GM12878 (cell line): Measurements from ENCODE around the gene LHFPL3. TPM values are rescaled to one million over a fixed set of nuclear protein-coding genes. Genes with fewer than 3 reads are reported as not detected.

Experiments used
- ATAC-seq: fragments of 200-7000 bp; cut with Tn5 transposase; 3 replicates; pipeline ENCODE4 v1.9.1; 2020; ENCODE audit warnings: mild to moderate bottlenecking, moderate library complexity
- BruUV-seq: library from RNA; stranded (reverse); fragments of 400-500 nt; replicated peaks from 2 replicates; lab custom pipeline; 2021; lab: Mats Ljungman, UMichigan
- CTCF ChIA-PET: fragments of 300-600 bp; sonication (Branson Sonifier 250); formaldehyde crosslinking; extraction: SDS; loops from one replicate; lab custom pipeline; 2021; ENCODE audit warnings: inconsistent platforms; lab: Yijun Ruan, JAX
- POLR2A ChIA-PET: fragments of 350-600 bp; formaldehyde crosslinking; extraction: SDS; loops from one replicate; lab custom pipeline; 2021; ENCODE audit warnings: inconsistent platforms; lab: Charles Lee
- RAD21 ChIA-PET: fragments of 300-600 bp; sonication (Branson Sonifier 250); formaldehyde crosslinking; loops from one replicate; lab custom pipeline; 2023; ENCODE audit warnings: antibody characterized with exemption; ENCODE audit not compliant: unreplicated experiment; lab: Charles Lee
- SMC1A ChIA-PET: fragments of 300-600 bp; sonication (Branson Sonifier 250); formaldehyde crosslinking; loops from one replicate; lab custom pipeline; 2023; ENCODE audit not compliant: unreplicated experiment, uncharacterized antibody; lab: Charles Lee
- DNase-seq: peaks from one replicate; pipeline ENCODE4 v3.0.0-alpha.2; 2011; ENCODE audit warnings: low read depth, low spot score
- FAIRE-seq: peaks from 3 replicates; lab custom pipeline; 2011; peaks lifted over from hg19 to GRCh38; lab: Jason Lieb, UNC
- H2AFZ ChIP-seq: 2 replicates; pipeline ENCODE4 v1.6.0; 2011; ENCODE audit warnings: low read depth, low read length, control low read depth; ENCODE audit not compliant: control insufficient read depth
- H3K27ac ChIP-seq: 2 replicates; pipeline ENCODE4 v1.5.1; 2011; ENCODE audit warnings: control low read depth; ENCODE audit not compliant: control insufficient read depth, insufficient read depth
- H3K27me3 ChIP-seq, 2 experiments: replicated peaks in 1 of 2; 2 replicates each; pipeline versions ENCODE4 v1.6.0 to v1.6.1; 2011; ENCODE audit warnings: low read length in 1 of 2; ENCODE audit not compliant: control insufficient read depth in 2 of 2, insufficient read depth in 2 of 2
- H3K36me3 ChIP-seq, 2 experiments: 2 replicates each; pipeline ENCODE4 v1.5.1; 2011; ENCODE audit warnings: low read length in 1 of 2; ENCODE audit not compliant: control insufficient read depth in 2 of 2, insufficient read depth in 2 of 2
- H3K4me1 ChIP-seq: 2 replicates; pipeline ENCODE4 v1.6.1; 2011; ENCODE audit warnings: mild to moderate bottlenecking, low read length, moderate library complexity, mixed read lengths; ENCODE audit not compliant: control insufficient read depth, insufficient read depth
- H3K4me2 ChIP-seq: 2 replicates; pipeline ENCODE4 v1.6.0; 2011; ENCODE audit warnings: control low read depth; ENCODE audit not compliant: control insufficient read depth, insufficient read depth
- H3K4me3 ChIP-seq: fragments of 200-600 bp; sonication (generic); 2 replicates; pipeline ENCODE4 v1.5.1; 2016
- H3K79me2 ChIP-seq: 2 replicates; pipeline ENCODE4 v1.6.0; 2011; ENCODE audit warnings: low read length; ENCODE audit not compliant: control insufficient read depth, insufficient read depth
- H3K9ac ChIP-seq: 2 replicates; pipeline ENCODE4 v1.8.0; 2011; ENCODE audit warnings: low read length, control low read depth, mixed read lengths; ENCODE audit not compliant: control insufficient read depth, insufficient read depth
- H3K9me3 ChIP-seq: replicated peaks from 3 replicates; pipeline ENCODE4 v1.5.1; 2011; ENCODE audit warnings: mild to moderate bottlenecking, low read length; ENCODE audit not compliant: control insufficient read depth, insufficient read depth
- H4K20me1 ChIP-seq: 2 replicates; pipeline ENCODE4 v1.6.0; 2011; ENCODE audit not compliant: control insufficient read depth, insufficient read depth
- BCL3 ChIP-seq: IDR thresholded peaks from 2 replicates; pipeline ENCODE4 v1.6.1; 2011; ENCODE audit warnings: borderline replicate concordance, low read depth, mild to moderate bottlenecking, moderate library complexity, low read length; ENCODE audit not compliant: insufficient read depth, poor library complexity, severe bottlenecking
- CBX5 ChIP-seq: sonication (generic); IDR thresholded peaks from 2 replicates; pipeline ENCODE4 v1.6.1; 2016; ENCODE audit warnings: low read depth, moderate library complexity, mild to moderate bottlenecking, inconsistent platforms
- EGR1 ChIP-seq, 2 experiments: IDR thresholded peaks; 1 replicate in 1 of 2; 2 replicates in 1 of 2; pipeline ENCODE4 v1.6.1; 2011 to 2012; ENCODE audit warnings: low read depth in 2 of 2, low read length in 2 of 2, borderline replicate concordance in 1 of 2, mild to moderate bottlenecking in 1 of 2, moderate library complexity in 1 of 2
- KAT2A ChIP-seq: conservative IDR thresholded peaks from 2 replicates; pipeline ENCODE4 v1.6.1; 2011; ENCODE audit warnings: low read depth, low read length; ENCODE audit not compliant: control insufficient read depth
- KDM1A ChIP-seq: fragments of 200-600 bp; sonication (generic); IDR thresholded peaks from 2 replicates; pipeline ENCODE4 v1.6.1; 2016; ENCODE audit warnings: borderline replicate concordance
- NFYA ChIP-seq: IDR thresholded peaks from 2 replicates; pipeline ENCODE4 v1.6.1; 2011; ENCODE audit warnings: low read depth, mild to moderate bottlenecking, low read length, improper control_type of control experiment, borderline replicate concordance
- PAX8 ChIP-seq: fragments of 450-650 bp; IDR thresholded peaks from 2 replicates; pipeline ENCODE4 v1.6.1; 2017; ENCODE audit warnings: mild to moderate bottlenecking, moderate library complexity
- RAD21 ChIP-seq: IDR thresholded peaks from 2 replicates; pipeline ENCODE4 v1.6.1; 2011; ENCODE audit warnings: mild to moderate bottlenecking, low read depth, low read length, moderate library complexity; ENCODE audit not compliant: insufficient read depth
- SMARCA5 ChIP-seq: fragments of 450-650 bp; IDR thresholded peaks from 2 replicates; pipeline ENCODE4 v1.6.1; 2017; ENCODE audit warnings: mild to moderate bottlenecking
- WGBS: methylation state at CpG from one replicate; pipeline ENCODE4 v1.1.6; 2016; ENCODE audit warnings: low lambda C conversion rate; ENCODE audit not compliant: insufficient replicate concordance, insufficient coverage; ENCODE audit errors: missing lambda C conversion rate; 5-methylcytosine and 5-hydroxymethylcytosine counted together
- in situ Hi-C: fragments of 300-500 bp; cut with MboI; formaldehyde crosslinking; loops from 9 replicates; pipeline ENCODE4 v1.14.3; 2018; ENCODE audit warnings: mixed read lengths
- intact Hi-C: fragments of 100-400 bp; cut with micrococcal nuclease; formaldehyde crosslinking; loops from one replicate; pipeline ENCODE4 v1.14.2; 2022; ENCODE audit not compliant: unreplicated experiment
- polyA plus RNA-seq, 11 experiments: library from polyadenylated mRNA; depleted of rRNA in 4 of 11; unstranded in 6 of 11; stranded (reverse) in 5 of 11; fragments of >200 nt; fragmentation: Nextera tagmentation in 4 of 11; fragmentation: Illumina TruSeq in 1 of 11; extraction: Ambion mirVana in 4 of 11; extraction: Trizol in 1 of 11; gene quantifications; 1 replicate in 1 of 11; 2 replicates in 10 of 11; pipeline versions ENCODE4 v1.2.1 to v1.2.3, GENCODE V29; 2011 to 2016; ENCODE audit warnings: inconsistent platforms in 2 of 11, missing spikeins in 2 of 11, low read depth in 1 of 11
- total RNA-seq, 4 experiments: library from RNA; depleted of rRNA in 3 of 4; stranded (reverse); fragments of >200 nt in 3 of 4; fragmentation: Illumina TruSeq in 1 of 4; extraction: Trizol in 1 of 4; gene quantifications; 2 replicates each; pipeline versions ENCODE4 v1.2.1 to v1.2.3, GENCODE V29; 2013 to 2021
- TF ChIP-seq, protein P1 (sequence below): fragments of 450-650 bp; IDR thresholded peaks from 2 replicates; pipeline ENCODE4 v1.6.1; 2017; ENCODE audit warnings: borderline replicate concordance
- TF ChIP-seq, protein P2 (sequence below): IDR thresholded peaks from 2 replicates; pipeline ENCODE4 v1.6.1; 2012; ENCODE audit warnings: low read depth, low read length, improper control_type of control experiment

LHFPL3 gene
- total and polyA plus RNA-seq, 10 of the 15 experiments (the other 5 are each of a cell fraction or from before 2014, with no cell fraction given), result 0.09 TPM; not detected in 9

- no peak overlapping the region for H3K4me3 ChIP-seq
- TF ChIP-seq CBX5, result no peak
- TF ChIP-seq PAX8, result no peak
- TF ChIP-seq RAD21, result no peak
- TF ChIP-seq EGR1 (IDR thresholded peaks at IDR 0.05; ENCODE audit: borderline replicate concordance in 1 of 2, low read depth in 2 of 2, low read length in 2 of 2), result no peak
- TF ChIP-seq SMARCA5, result no peak
- TF ChIP-seq KAT2A, result no peak
- TF ChIP-seq BCL3, result no peak
- TF ChIP-seq, protein P1, sequence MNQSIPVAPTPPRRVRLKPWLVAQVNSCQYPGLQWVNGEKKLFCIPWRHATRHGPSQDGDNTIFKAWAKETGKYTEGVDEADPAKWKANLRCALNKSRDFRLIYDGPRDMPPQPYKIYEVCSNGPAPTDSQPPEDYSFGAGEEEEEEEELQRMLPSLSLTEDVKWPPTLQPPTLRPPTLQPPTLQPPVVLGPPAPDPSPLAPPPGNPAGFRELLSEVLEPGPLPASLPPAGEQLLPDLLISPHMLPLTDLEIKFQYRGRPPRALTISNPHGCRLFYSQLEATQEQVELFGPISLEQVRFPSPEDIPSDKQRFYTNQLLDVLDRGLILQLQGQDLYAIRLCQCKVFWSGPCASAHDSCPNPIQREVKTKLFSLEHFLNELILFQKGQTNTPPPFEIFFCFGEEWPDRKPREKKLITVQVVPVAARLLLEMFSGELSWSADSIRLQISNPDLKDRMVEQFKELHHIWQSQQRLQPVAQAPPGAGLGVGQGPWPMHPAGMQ, result no peak
- TF ChIP-seq, protein P2, sequence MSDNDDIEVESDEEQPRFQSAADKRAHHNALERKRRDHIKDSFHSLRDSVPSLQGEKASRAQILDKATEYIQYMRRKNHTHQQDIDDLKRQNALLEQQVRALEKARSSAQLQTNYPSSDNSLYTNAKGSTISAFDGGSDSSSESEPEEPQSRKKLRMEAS, result no peak
- no peak for TF ChIP-seq NFYA
- no peak for TF ChIP-seq KDM1A
- FAIRE-seq, result no peak
- no peaks in the 10 kb centered on the region for H4K20me1 ChIP-seq
- ATAC-seq, result no peak
- no TSS peak for BruUV-seq
- no peak overlapping the region for H3K4me2 ChIP-seq
- no peak overlapping the region for H2AFZ ChIP-seq
- no peak overlapping the region for H3K27ac ChIP-seq
- CTCF ChIA-PET, result interaction anchor here (1.2 to 3.8 kb wide), 12 partner anchors 9 to 616 kb away, joined by 3 to 62 read pairs (median 8); no protein-coding TSS in a partner anchor
- intact Hi-C loops, result loop anchor here (5.0 kb wide), 3 partner anchors 71 to 614 kb away; no protein-coding TSS in a partner anchor
- no peaks in the 10 kb centered on the region for H3K79me2 ChIP-seq
- WGBS, result 0% methylated on average over 1 of the region's 1 CpG
- H3K4me1 ChIP-seq, result peaks cover 4% of the 10 kb centered on the region; the same call in 1 of the 2 replicates
- POLR2A ChIA-PET, result no interaction called here
- SMC1A ChIA-PET, result interaction anchor here (0.7 to 4.3 kb wide), 6 partner anchors 10 to 615 kb away, joined by 3 to 36 read pairs (median 6); no protein-coding TSS in a partner anchor
- in situ Hi-C loops, result loop anchor here (5.0 kb wide), 1 partner anchor 204 kb away; no protein-coding TSS in a partner anchor
- no peaks in the 10 kb centered on the region for H3K9me3 ChIP-seq
- no peaks in the 10 kb centered on the region for H3K27me3 ChIP-seq
- RAD21 ChIA-PET, result interaction anchor here (1.3 to 2.8 kb wide), 4 partner anchors 60 to 615 kb away, joined by 3 to 11 read pairs (median 6); no protein-coding TSS in a partner anchor
- H3K36me3 ChIP-seq, result no peaks in the 10 kb centered on the region
- H3K9ac ChIP-seq, result no peak overlapping the region
- no peak for DNase-seq
Measured at GRCh38 chr7:104846731-104847130, 518.3 kb downstream of the LHFPL3 start.
